Sigmoid colon (tissue), 4 donors: ENCODE measurements around the gene PSMD13.

Experiments
- POLR2A ChIP-seq, 2 donors: fragments of 450-650 bp; IDR thresholded peaks; one replicate each; pipeline ENCODE4 v1.6.1; 2016; ENCODE audit warnings: antibody characterized with exemption in 2 of 2, mild to moderate bottlenecking in 2 of 2, moderate library complexity in 2 of 2
- POLR2AphosphoS5 ChIP-seq, 4 donors: sonication (generic); formaldehyde crosslinking; IDR thresholded peaks; one replicate each; pipeline ENCODE4 v1.6.1; 2017; ENCODE audit warnings: antibody characterized with exemption in 4 of 4
- TF ChIP-seq, protein P1 (sequence below), 4 experiments: fragments of 450-650 bp in 3 of 4; fragments of 200-600 bp in 1 of 4; IDR thresholded peaks; one replicate each; pipeline ENCODE4 v1.5.1; 2016 to 2019; ENCODE audit warnings: antibody characterized with exemption in 4 of 4, mild to moderate bottlenecking in 3 of 4, moderate library complexity in 2 of 4

DNA sequence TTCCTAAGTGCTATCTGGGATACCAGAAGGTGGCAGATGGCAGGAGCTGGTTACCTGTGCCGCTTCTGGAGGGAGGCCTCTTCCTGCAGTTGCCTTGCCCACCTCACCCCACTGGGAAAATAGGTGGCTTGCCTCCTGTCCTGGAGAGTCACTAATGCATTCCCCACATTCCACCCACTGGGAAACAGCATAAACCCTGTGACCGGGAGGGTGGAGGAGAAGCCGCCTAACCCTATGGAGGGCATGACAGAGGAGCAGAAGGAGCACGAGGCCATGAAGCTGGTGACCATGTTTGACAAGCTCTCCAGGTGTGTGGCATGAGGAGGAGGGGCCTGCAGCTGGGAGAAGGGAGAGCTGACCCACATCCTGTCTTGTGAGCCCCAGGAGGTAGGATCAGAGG lies 23.7 kb upstream of the PSMD13 start:
- TF ChIP-seq, protein P1, sequence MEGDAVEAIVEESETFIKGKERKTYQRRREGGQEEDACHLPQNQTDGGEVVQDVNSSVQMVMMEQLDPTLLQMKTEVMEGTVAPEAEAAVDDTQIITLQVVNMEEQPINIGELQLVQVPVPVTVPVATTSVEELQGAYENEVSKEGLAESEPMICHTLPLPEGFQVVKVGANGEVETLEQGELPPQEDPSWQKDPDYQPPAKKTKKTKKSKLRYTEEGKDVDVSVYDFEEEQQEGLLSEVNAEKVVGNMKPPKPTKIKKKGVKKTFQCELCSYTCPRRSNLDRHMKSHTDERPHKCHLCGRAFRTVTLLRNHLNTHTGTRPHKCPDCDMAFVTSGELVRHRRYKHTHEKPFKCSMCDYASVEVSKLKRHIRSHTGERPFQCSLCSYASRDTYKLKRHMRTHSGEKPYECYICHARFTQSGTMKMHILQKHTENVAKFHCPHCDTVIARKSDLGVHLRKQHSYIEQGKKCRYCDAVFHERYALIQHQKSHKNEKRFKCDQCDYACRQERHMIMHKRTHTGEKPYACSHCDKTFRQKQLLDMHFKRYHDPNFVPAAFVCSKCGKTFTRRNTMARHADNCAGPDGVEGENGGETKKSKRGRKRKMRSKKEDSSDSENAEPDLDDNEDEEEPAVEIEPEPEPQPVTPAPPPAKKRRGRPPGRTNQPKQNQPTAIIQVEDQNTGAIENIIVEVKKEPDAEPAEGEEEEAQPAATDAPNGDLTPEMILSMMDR (IDR thresholded peaks at IDR 0.05): no peak
- TF ChIP-seq POLR2AphosphoS5 (IDR thresholded peaks at IDR 0.05) (no peak), POLR2A (IDR thresholded peaks at IDR 0.05) (no peak)
